ENCODE measurements around the gene GLTPD2. TPM values are rescaled to one million over a fixed set of nuclear protein-coding genes. Genes with fewer than 3 reads are reported as not detected.
A peak's percentile ranks its signal among the peaks of the same experiment; 100 is the strongest.

The GLTPD2 gene
- total RNA-seq, 1 experiment from 2014 or later = not detected

DNA sequence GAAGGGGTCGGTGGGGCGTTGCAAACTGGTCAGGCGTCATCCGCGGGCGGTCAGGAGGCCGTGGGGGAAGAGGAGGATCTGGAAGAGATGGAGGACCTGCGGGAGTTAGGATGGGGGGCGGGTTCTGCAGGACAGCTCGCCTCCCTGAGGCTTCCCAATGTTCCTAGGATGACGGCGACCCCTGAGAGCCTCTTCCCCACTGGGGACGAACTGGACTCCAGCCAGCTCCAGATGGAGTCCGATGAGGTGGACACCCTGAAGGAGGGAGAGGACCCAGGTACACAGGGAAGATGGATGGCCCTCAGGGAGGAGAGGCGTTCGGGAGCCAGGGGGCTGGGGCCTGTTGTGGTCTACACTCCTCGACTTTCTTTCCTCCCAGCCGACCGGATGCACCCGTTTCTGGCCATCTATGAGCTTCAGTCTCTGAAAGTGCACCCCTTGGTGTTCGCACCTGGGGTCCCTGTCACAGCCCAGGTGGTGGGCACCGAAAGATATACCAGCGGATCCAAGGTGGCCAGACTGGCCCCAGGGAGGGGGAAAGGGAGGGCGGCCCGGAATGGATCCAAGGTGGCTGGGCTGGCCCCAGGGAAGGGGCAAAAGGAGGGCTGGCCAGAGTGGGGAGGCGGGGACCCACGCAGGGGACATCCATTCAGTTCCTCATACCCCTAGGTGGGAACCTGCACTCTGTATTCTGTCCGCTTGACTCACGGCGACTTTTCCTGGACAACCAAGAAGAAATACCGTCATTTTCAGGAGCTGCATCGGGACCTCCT is 19.0 kb downstream of the GLTPD2 start:
- Histone ChIP-seq H3K4me1 (ENCODE audit: control insufficient read depth, insufficient read depth, low read length) (peaks cover 3% of the 10 kb centered on the region; the same call in 1 of the 2 replicates), H3K27me3 (ENCODE audit: control insufficient read depth, insufficient read depth, low read length) (no peaks in the 10 kb centered on the region), H3K4me3 (ENCODE audit: low read depth in 2 of 2, low read length in 2 of 2) (peak overlapping the region; percentile 52 to 63), H3K9me3 (ENCODE audit: control insufficient read depth, insufficient read depth, low read depth, low read length) (no peaks in the 10 kb centered on the region), H3K36me3 (ENCODE audit: control insufficient read depth, insufficient read depth, low read length) (no peaks in the 10 kb centered on the region), H3K27ac (ENCODE audit: low read length) (no peak overlapping the region)
- TF ChIP-seq, protein P1, sequence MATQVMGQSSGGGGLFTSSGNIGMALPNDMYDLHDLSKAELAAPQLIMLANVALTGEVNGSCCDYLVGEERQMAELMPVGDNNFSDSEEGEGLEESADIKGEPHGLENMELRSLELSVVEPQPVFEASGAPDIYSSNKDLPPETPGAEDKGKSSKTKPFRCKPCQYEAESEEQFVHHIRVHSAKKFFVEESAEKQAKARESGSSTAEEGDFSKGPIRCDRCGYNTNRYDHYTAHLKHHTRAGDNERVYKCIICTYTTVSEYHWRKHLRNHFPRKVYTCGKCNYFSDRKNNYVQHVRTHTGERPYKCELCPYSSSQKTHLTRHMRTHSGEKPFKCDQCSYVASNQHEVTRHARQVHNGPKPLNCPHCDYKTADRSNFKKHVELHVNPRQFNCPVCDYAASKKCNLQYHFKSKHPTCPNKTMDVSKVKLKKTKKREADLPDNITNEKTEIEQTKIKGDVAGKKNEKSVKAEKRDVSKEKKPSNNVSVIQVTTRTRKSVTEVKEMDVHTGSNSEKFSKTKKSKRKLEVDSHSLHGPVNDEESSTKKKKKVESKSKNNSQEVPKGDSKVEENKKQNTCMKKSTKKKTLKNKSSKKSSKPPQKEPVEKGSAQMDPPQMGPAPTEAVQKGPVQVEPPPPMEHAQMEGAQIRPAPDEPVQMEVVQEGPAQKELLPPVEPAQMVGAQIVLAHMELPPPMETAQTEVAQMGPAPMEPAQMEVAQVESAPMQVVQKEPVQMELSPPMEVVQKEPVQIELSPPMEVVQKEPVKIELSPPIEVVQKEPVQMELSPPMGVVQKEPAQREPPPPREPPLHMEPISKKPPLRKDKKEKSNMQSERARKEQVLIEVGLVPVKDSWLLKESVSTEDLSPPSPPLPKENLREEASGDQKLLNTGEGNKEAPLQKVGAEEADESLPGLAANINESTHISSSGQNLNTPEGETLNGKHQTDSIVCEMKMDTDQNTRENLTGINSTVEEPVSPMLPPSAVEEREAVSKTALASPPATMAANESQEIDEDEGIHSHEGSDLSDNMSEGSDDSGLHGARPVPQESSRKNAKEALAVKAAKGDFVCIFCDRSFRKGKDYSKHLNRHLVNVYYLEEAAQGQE (IDR thresholded peaks at IDR 0.05; ENCODE audit: insufficient read depth in 1 of 2, low read depth in 2 of 2, low read length in 1 of 2) = no peak
- no peak for TF ChIP-seq SIN3A (IDR thresholded peaks at IDR 0.05; ENCODE audit: borderline replicate concordance, insufficient read depth, low read depth, low read length)
- no peak for TF ChIP-seq POLR2AphosphoS5 (IDR thresholded peaks at IDR 0.05; ENCODE audit: low read depth, low read length)
- TF ChIP-seq TCF7L2 (IDR thresholded peaks at IDR 0.05; ENCODE audit: low read depth, low read length) = no peak
- TF ChIP-seq CTCF (IDR thresholded peaks at IDR 0.05) = no peak
- ChIA-PET POLR2A (no interaction called here), CTCF (no interaction called here)
- DNase-seq (ENCODE audit: low read depth, low spot score) (no peak), ATAC-seq (peak; percentile 31)
- intact Hi-C loops (cut with micrococcal nuclease; ENCODE audit: unreplicated experiment) = no loop called here
- no TSS peak for BruUV-seq (replicated peaks)
- in situ Hi-C loops (cut with HindIII; ENCODE audit: low pct_unique_long_range_greater_than_20kb, low sequenced_read_pairs) = no loop called here

DNA sequence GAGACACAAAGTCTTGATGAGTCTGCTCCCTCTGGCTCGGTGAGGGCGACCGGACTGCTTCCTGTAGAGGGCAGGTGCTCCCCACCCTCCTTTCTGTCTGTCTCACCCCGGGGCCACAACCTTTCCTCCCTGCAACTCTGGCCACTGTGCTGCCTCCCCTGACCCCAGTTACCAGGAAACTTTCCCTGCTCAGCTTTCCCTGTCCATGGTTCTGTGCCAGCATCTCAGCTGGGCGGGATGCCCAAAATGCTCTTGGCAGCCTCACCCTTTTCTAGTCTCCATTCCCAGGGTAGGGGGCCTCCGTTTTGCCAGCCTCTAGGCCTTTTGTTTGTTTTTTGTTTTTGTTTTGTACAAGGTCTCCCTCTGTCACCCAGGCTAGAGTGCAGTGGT is 19.6 kb downstream of the GLTPD2 start:
- ChIA-PET POLR2A (no interaction called here), CTCF (no interaction called here)
- intact Hi-C loops (cut with micrococcal nuclease; ENCODE audit: unreplicated experiment) = no loop called here
- TF ChIP-seq POLR2AphosphoS5 (IDR thresholded peaks at IDR 0.05; ENCODE audit: low read depth, low read length) = no peak
- no peak for TF ChIP-seq CTCF (IDR thresholded peaks at IDR 0.05)
- no peak for TF ChIP-seq SIN3A (IDR thresholded peaks at IDR 0.05; ENCODE audit: borderline replicate concordance, insufficient read depth, low read depth, low read length)
- TF ChIP-seq TCF7L2 (IDR thresholded peaks at IDR 0.05; ENCODE audit: low read depth, low read length) = no peak
- TF ChIP-seq, protein P1 (IDR thresholded peaks at IDR 0.05; ENCODE audit: insufficient read depth in 1 of 2, low read depth in 2 of 2, low read length in 1 of 2) = no peak
- H3K9me3 ChIP-seq (ENCODE audit: control insufficient read depth, insufficient read depth, low read depth, low read length) = no peaks in the 10 kb centered on the region
- no TSS peak for BruUV-seq (replicated peaks)
- no peaks in the 10 kb centered on the region for H3K36me3 ChIP-seq (ENCODE audit: control insufficient read depth, insufficient read depth, low read length)
- ATAC-seq = no peak
- H3K4me3 ChIP-seq (ENCODE audit: low read depth in 2 of 2, low read length in 2 of 2) = no peak overlapping the region
- in situ Hi-C loops (cut with HindIII; ENCODE audit: low pct_unique_long_range_greater_than_20kb, low sequenced_read_pairs) = no loop called here
- peaks cover 3% of the 10 kb centered on the region; the same call in 1 of the 2 replicates for H3K4me1 ChIP-seq (ENCODE audit: control insufficient read depth, insufficient read depth, low read length)
- DNase-seq (ENCODE audit: low read depth, low spot score) = no peak
- H3K27ac ChIP-seq (ENCODE audit: low read length) = no peak overlapping the region
- no peaks in the 10 kb centered on the region for H3K27me3 ChIP-seq (ENCODE audit: control insufficient read depth, insufficient read depth, low read length)

Measured in Panc1 (cell line).